ENCODE results near the gene BRME1.
A peak's percentile ranks its signal among the peaks of the same experiment; 100 is the strongest.

Gene BRME1

DNA sequence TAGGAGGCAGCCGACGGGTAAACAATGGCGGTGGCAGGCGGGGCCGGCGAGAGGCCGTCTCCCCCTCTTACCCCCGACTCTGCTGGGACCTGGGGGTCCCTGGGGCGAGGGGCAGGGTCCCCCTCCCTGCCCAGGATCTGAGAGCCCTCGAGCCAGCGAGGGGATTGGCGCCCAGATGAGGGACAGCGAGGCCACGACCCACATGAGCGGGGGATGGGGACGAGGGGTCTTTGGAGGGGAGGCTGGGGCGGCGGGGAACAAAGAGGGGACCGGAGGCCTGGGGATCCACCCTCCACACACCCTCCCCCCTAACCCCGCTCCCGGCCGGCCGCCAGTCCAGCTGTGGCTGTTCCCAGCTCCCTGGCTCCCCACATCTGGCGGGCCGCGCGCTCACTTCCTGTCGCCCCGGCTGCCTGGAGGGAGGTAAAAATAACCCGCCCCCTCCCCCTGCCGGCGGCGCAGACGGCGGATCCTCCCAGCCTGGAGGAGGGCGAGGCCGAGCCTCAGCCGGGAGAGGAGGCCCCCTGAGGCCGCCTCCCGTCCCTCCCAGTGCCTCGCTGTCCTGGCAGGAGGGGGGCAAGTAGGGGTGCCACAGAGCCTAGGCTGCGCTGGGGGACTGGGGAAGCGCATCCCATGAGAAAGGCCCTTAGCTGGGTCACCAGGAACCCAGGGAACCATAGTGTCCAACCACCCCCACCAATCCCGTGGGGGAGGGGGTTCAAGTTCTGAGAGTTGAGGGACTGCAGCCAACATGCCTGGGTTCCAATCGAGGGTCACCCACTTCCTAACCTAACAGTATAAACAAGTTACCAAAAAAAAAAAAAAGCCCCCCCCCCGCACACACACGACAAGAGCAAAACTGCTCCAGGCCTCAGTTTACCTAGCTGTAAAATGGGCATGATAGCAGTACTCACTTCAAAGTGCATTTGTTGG is 58.2 kb downstream of the BRME1 start:
- Histone ChIP-seq H2BK12ac (ENCODE audit: low read length) (peak overlapping the region; percentile 98), H3K79me1 (ENCODE audit: low read depth, low read length) (peaks cover 2% of the 10 kb centered on the region), H3K27ac (replicated peaks; ENCODE audit: low read length) (peak overlapping the region; percentile 97), H3K4me1 (ENCODE audit: control insufficient read depth in 2 of 2, insufficient read depth in 1 of 2, low read depth in 1 of 2, low read length in 2 of 2) (peaks cover 37 to 45% of the 10 kb centered on the region in 2 donors), H3K27me3 (ENCODE audit: control insufficient read depth in 3 of 3, insufficient read depth in 3 of 3, low read depth in 1 of 3, low read length in 3 of 3) (peaks cover 0 to 4% (median 0%) of the 10 kb centered on the region in 3 experiments), H2AFZ (ENCODE audit: low read length) (peak overlapping the region; percentile 97), H3K4me2 (ENCODE audit: insufficient read depth, low read length, poor library complexity, severe bottlenecking) (peak overlapping the region; percentile 86), H4K8ac (ENCODE audit: low read depth, low read length) (peak overlapping the region; percentile 86), H3K9ac (ENCODE audit: low read depth, low read length, poor library complexity) (peak overlapping the region; percentile 81), H4K91ac (ENCODE audit: low read depth, low read length, poor library complexity) (peak overlapping the region; percentile 100), H2BK15ac (ENCODE audit: low read length) (peak overlapping the region; percentile 98), H3K23ac (ENCODE audit: low read depth, low read length, poor library complexity) (peak overlapping the region; percentile 89), H2BK120ac (ENCODE audit: low read depth, low read length) (peak overlapping the region; percentile 99), H3K4me3 (ENCODE audit: low read length in 2 of 2) (peak overlapping the region; percentile 55 to 81), H3K14ac (ENCODE audit: low read length) (no peak overlapping the region), H3K18ac (ENCODE audit: low read length) (peak overlapping the region; percentile 100), H3K36me3 (replicated peaks in 1 of 2; ENCODE audit: control insufficient read depth in 2 of 2, insufficient read depth in 2 of 2, low read length in 2 of 2) (no peaks in the 10 kb centered on the region), H3K9me3 (replicated peaks in 1 of 2; ENCODE audit: control insufficient read depth in 2 of 2, insufficient read depth in 1 of 2, low read depth in 1 of 2, low read length in 2 of 2) (no peaks in the 10 kb centered on the region), H2AK5ac (ENCODE audit: low read depth, low read length) (peak overlapping the region; percentile 99), H3K4ac (ENCODE audit: low read length) (peak overlapping the region; percentile 99), H2BK5ac (ENCODE audit: low read length) (peak overlapping the region; percentile 98)
- peak; percentile 80 for DNase-seq (ENCODE audit: low spot score)
- no CpG with 5 or more reads among the region's 47 CpGs for WGBS, 2 donors (ENCODE audit: extremely low coverage in 2 of 2, insufficient read length in 2 of 2, insufficient replicate concordance in 1 of 2)

DNA sequence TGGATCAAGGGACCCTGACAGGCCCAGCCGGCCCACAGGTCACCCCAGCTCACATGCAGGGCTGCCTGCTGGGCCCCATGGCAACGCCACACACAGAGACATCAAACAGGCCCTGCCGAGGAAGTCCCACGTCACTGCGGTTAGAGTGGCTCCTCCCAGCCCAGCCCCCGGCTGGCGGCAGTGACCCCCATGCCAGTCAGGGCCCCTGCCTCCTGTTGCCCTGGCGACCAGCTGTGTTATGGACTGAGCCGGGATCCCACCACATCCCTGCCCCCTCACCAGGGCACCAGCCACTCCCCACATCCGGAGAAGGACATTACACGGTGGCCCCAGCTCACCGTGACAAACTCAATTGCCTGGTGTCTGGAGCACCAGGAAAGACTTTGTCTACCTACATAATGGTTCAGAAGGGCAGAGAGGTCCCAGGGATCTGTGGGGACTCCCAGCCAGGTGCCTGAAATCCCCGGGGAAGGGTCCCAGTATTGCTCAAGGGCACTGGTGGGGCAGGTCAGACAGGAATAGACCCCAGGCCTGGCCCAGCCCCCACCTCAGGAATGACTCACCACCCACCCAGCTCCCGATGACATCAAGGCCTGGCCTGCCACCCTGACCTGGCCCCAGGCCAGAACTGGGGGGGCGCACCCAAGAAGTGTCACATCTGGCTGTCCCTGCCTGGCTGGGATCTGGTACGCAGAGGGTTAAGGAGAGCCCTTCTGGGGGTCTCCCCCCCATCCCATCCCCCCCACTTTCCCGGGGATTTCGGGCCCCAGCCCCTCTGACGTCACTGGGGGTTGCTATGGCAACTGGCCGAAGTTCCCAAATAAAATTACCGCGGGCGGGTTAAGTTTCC is 59.1 kb downstream of the BRME1 start:
- Histone ChIP-seq H3K4ac (ENCODE audit: low read length) (peak overlapping the region; percentile 95), H2BK120ac (ENCODE audit: low read depth, low read length) (peak overlapping the region; percentile 99), H2AFZ (ENCODE audit: low read length) (peak overlapping the region; percentile 97), H3K36me3 (replicated peaks in 1 of 2; ENCODE audit: control insufficient read depth in 2 of 2, insufficient read depth in 2 of 2, low read length in 2 of 2) (no peaks in the 10 kb centered on the region), H3K27ac (replicated peaks; ENCODE audit: low read length) (peak overlapping the region; percentile 97), H3K9me3 (replicated peaks in 1 of 2; ENCODE audit: control insufficient read depth in 2 of 2, insufficient read depth in 1 of 2, low read depth in 1 of 2, low read length in 2 of 2) (no peaks in the 10 kb centered on the region), H3K18ac (ENCODE audit: low read length) (peak overlapping the region; percentile 100), H4K91ac (ENCODE audit: low read depth, low read length, poor library complexity) (peak overlapping the region; percentile 89), H3K27me3 (ENCODE audit: control insufficient read depth in 3 of 3, insufficient read depth in 3 of 3, low read depth in 1 of 3, low read length in 3 of 3) (peaks cover 0 to 4% (median 0%) of the 10 kb centered on the region in 3 experiments), H2BK15ac (ENCODE audit: low read length) (peak overlapping the region; percentile 98), H3K79me1 (ENCODE audit: low read depth, low read length) (peaks cover 2% of the 10 kb centered on the region), H4K8ac (ENCODE audit: low read depth, low read length) (peak overlapping the region; percentile 24), H2BK12ac (ENCODE audit: low read length) (peak overlapping the region; percentile 100), H3K9ac (ENCODE audit: low read depth, low read length, poor library complexity) (no peak overlapping the region), H2BK5ac (ENCODE audit: low read length) (peak overlapping the region; percentile 98), H3K4me2 (ENCODE audit: insufficient read depth, low read length, poor library complexity, severe bottlenecking) (peak overlapping the region; percentile 86), H3K4me3 (ENCODE audit: low read length in 2 of 2) (peak overlapping the region in 1 of 2 donors; percentile 55), H3K23ac (ENCODE audit: low read depth, low read length, poor library complexity) (peak overlapping the region; percentile 89), H3K4me1 (ENCODE audit: control insufficient read depth in 2 of 2, insufficient read depth in 1 of 2, low read depth in 1 of 2, low read length in 2 of 2) (peaks cover 39 to 49% of the 10 kb centered on the region in 2 donors), H3K14ac (ENCODE audit: low read length) (peak overlapping the region; percentile 85), H2AK5ac (ENCODE audit: low read depth, low read length) (peak overlapping the region; percentile 95)
- no CpG with 5 or more reads among the region's 23 CpGs for WGBS, 2 donors (ENCODE audit: extremely low coverage in 2 of 2, insufficient read length in 2 of 2, insufficient replicate concordance in 1 of 2)
- DNase-seq (ENCODE audit: low spot score): peak; percentile 95

DNA sequence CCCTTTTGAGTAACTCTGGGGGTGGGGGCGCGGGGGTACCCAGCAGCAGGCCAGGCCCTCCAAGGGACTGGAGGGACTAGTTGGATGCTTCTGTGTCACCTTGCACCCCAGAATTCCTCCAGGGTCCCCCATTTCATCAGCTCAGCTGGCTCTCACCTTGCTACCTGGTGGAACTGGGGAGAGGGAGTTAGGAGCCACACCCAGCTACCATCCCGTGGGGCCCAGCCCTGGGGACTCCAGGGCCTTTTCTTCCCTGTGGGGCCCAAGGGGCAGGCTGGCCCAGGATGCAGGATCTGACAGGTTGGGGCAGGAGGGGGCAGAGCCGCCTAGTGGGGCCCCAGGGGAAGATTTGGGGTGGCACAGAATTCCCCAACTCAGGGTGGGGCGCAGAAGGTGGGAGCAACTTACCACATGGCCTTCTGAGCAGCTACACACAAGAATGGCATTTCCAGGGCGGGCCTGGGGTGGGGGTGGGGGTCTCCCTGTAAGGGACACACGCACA is 61.7 kb downstream of the BRME1 start:
- no peak overlapping the region for H3K14ac ChIP-seq (ENCODE audit: low read length)
- H3K27me3 ChIP-seq (ENCODE audit: control insufficient read depth in 3 of 3, insufficient read depth in 3 of 3, low read depth in 1 of 3, low read length in 3 of 3): peaks cover 0 to 8% (median 0%) of the 10 kb centered on the region in 3 experiments
- no peak overlapping the region for H4K8ac ChIP-seq (ENCODE audit: low read depth, low read length)
- H3K4me1 ChIP-seq (ENCODE audit: control insufficient read depth in 2 of 2, insufficient read depth in 1 of 2, low read depth in 1 of 2, low read length in 2 of 2): peaks cover 33 to 38% of the 10 kb centered on the region in 2 donors
- peak overlapping the region; percentile 99 for H2BK12ac ChIP-seq (ENCODE audit: low read length)
- peak overlapping the region; percentile 10 for H3K4ac ChIP-seq (ENCODE audit: low read length)
- H4K91ac ChIP-seq (ENCODE audit: low read depth, low read length, poor library complexity): no peak overlapping the region
- peak overlapping the region; percentile 99 for H2BK15ac ChIP-seq (ENCODE audit: low read length)
- WGBS, 2 donors (ENCODE audit: extremely low coverage in 2 of 2, insufficient read length in 2 of 2, insufficient replicate concordance in 1 of 2): no CpG with 5 or more reads among the region's 7 CpGs
- H2BK5ac ChIP-seq (ENCODE audit: low read length): peak overlapping the region; percentile 22
- H3K23ac ChIP-seq (ENCODE audit: low read depth, low read length, poor library complexity): peak overlapping the region; percentile 85
- peak overlapping the region; percentile 87 for H3K18ac ChIP-seq (ENCODE audit: low read length)
- H3K4me2 ChIP-seq (ENCODE audit: insufficient read depth, low read length, poor library complexity, severe bottlenecking): no peak overlapping the region
- no peaks in the 10 kb centered on the region for H3K9me3 ChIP-seq (replicated peaks in 1 of 2; ENCODE audit: control insufficient read depth in 2 of 2, insufficient read depth in 1 of 2, low read depth in 1 of 2, low read length in 2 of 2)
- peak overlapping the region; percentile 98 for H2BK120ac ChIP-seq (ENCODE audit: low read depth, low read length)
- no peaks in the 10 kb centered on the region for H3K36me3 ChIP-seq (replicated peaks in 1 of 2; ENCODE audit: control insufficient read depth in 2 of 2, insufficient read depth in 2 of 2, low read length in 2 of 2)
- no peak for DNase-seq (ENCODE audit: low spot score)
- peak overlapping the region; percentile 98 for H2AK5ac ChIP-seq (ENCODE audit: low read depth, low read length)
- no peak overlapping the region for H3K9ac ChIP-seq (ENCODE audit: low read depth, low read length, poor library complexity)
- H3K4me3 ChIP-seq (ENCODE audit: low read length in 2 of 2): no peak overlapping the region
- H3K27ac ChIP-seq (replicated peaks; ENCODE audit: low read length): no peak overlapping the region
- peaks cover 13% of the 10 kb centered on the region for H3K79me1 ChIP-seq (ENCODE audit: low read depth, low read length)
- H2AFZ ChIP-seq (ENCODE audit: low read length): peak overlapping the region; percentile 15

Data from neuronal stem cell (in vitro differentiated cells).